MM.1S (cell line): ENCODE data around the gene TERB1.

Experiments used
- DNase-seq: peaks from one replicate; pipeline ENCODE4 v3.0.0-alpha.2; 2015
- H2AFZ ChIP-seq: fragments of 300-600 bp; sonication (generic); 2 replicates; pipeline ENCODE4 v1.6.0; 2016; ENCODE audit warnings: antibody characterized with exemption, low read length
- H3F3A ChIP-seq: fragments of 300-600 bp; sonication (generic); 2 replicates; pipeline ENCODE4 v1.6.1; 2016; ENCODE audit warnings: mild to moderate bottlenecking, antibody characterized with exemption, low read length, moderate library complexity, mixed read lengths; ENCODE audit not compliant: insufficient read depth
- H3K27ac ChIP-seq: fragments of 300-600 bp; sonication (generic); 2 replicates; pipeline ENCODE4 v1.5.1; 2016; ENCODE audit warnings: mild to moderate bottlenecking, low read length
- H3K27me3 ChIP-seq: fragments of 300-600 bp; sonication (generic); replicated peaks from 2 replicates; pipeline ENCODE4 v1.6.0; 2016; ENCODE audit warnings: low read length; ENCODE audit not compliant: insufficient read depth
- H3K36me3 ChIP-seq: fragments of 300-600 bp; sonication (generic); replicated peaks from 2 replicates; pipeline ENCODE4 v1.6.1; 2016; ENCODE audit warnings: mild to moderate bottlenecking, low read length, mixed read lengths; ENCODE audit not compliant: insufficient read depth
- H3K4me1 ChIP-seq: fragments of 300-600 bp; sonication (generic); 2 replicates; pipeline ENCODE4 v1.6.1; 2016; ENCODE audit warnings: low read length, mixed read lengths
- H3K4me2 ChIP-seq: fragments of 300-600 bp; sonication (generic); 2 replicates; pipeline ENCODE4 v1.6.0; 2016; ENCODE audit warnings: low read depth, low read length
- H3K4me3 ChIP-seq: fragments of 300-600 bp; sonication (generic); 2 replicates; pipeline ENCODE4 v1.5.1; 2016; ENCODE audit warnings: low read length, mixed read lengths
- H3K79me2 ChIP-seq: fragments of 300-600 bp; sonication (generic); 2 replicates; pipeline ENCODE4 v1.6.1; 2016; ENCODE audit warnings: mixed run types, low read length, mixed read lengths
- H3K9ac ChIP-seq: fragments of 300-600 bp; sonication (generic); 2 replicates; pipeline ENCODE4 v1.6.1; 2016; ENCODE audit warnings: low read length, mixed read lengths
- H3K9me2 ChIP-seq: fragments of 300-600 bp; sonication (generic); replicated peaks from 2 replicates; pipeline ENCODE4 v1.6.1; 2016; ENCODE audit warnings: mild to moderate bottlenecking, low read length, mixed read lengths; ENCODE audit not compliant: insufficient read depth
- H3K9me3 ChIP-seq: fragments of 300-600 bp; sonication (generic); replicated peaks from 2 replicates; pipeline ENCODE4 v1.6.1; 2016; ENCODE audit warnings: mild to moderate bottlenecking, low read length, mixed read lengths; ENCODE audit not compliant: insufficient read depth
- H4K20me1 ChIP-seq: fragments of 300-600 bp; sonication (generic); 2 replicates; pipeline ENCODE4 v1.6.1; 2016; ENCODE audit warnings: mild to moderate bottlenecking, low read length, moderate library complexity, mixed read lengths; ENCODE audit not compliant: insufficient read depth
- CTCF ChIP-seq: fragments of 300-600 bp; sonication (generic); IDR thresholded peaks from 2 replicates; pipeline ENCODE4 v1.5.1; 2016; ENCODE audit warnings: antibody characterized with exemption, low read length, mixed read lengths
- EZH2 ChIP-seq: fragments of 300-600 bp; sonication (generic); optimal IDR thresholded peaks from 2 replicates; pipeline ENCODE3; 2017; ENCODE audit warnings: low read depth, mild to moderate bottlenecking, antibody characterized with exemption, low read length, mixed read lengths
- EZH2phosphoT487 ChIP-seq: fragments of 300-600 bp; sonication (generic); IDR thresholded peaks from 2 replicates; pipeline ENCODE4 v1.6.1; 2018; ENCODE audit warnings: antibody characterized with exemption, low read length

Gene TERB1

DNA sequence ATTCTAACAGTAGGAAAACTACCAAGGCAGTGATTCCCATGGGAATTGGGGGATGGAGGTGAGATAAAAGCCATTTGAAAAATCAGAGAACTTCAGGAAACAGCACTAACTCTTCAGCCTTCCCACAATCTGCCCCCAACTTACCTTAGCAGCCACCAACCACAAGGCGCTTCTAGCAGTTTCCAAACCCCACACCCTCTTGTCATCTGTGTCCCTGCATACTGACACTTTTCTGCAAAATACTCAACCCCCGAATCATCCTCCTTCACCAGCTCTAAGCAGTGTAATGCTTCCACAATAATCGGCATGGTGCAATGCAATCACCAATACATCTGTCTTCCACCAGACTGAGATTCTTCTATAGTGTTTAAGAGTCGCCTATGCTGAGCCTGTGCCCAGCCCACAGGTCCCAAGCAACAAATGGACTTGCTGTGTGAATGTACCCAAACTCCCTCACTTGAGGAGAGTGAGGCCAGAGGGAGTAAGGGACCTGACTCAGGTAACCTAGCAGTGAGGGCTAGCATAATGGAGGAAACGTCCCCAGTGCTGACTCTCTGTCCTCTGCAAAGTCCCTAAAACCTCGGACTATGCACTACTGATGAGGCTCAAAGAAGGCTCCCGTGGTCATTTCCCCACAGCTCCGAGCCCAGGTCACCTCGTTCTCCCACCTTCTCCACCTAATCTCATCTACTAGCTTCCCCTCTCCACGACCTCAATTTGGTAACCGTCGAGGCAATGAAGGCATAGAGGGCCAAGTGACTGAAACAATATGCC lies 50.9 kb downstream of the TERB1 start:
- Histone ChIP-seq H3K9me2 (no peaks in the 10 kb centered on the region), H3K4me3 (peak overlapping the region; percentile 82), H3K36me3 (peaks cover 6% of the 10 kb centered on the region), H2AFZ (peak overlapping the region; percentile 66), H3K79me2 (peaks cover 52% of the 10 kb centered on the region), H3K9me3 (no peaks in the 10 kb centered on the region), H3K4me2 (peak overlapping the region; percentile 92), H3K27me3 (0 out of 2 replicates have a peak, but pooled peaks cover 6% of the 10 kb centered on the region), H4K20me1 (no peaks in the 10 kb centered on the region), H3F3A (peaks cover 19% of the 10 kb centered on the region; the same call in 1 of the 2 replicates), H3K4me1 (peaks cover 48% of the 10 kb centered on the region), H3K27ac (no peak overlapping the region), H3K9ac (peak overlapping the region; percentile 84)
- DNase-seq: no peak
- TF ChIP-seq EZH2 (no peak), EZH2phosphoT487 (no peak), CTCF (no peak)

- peak; percentile 70 for DNase-seq
- H4K20me1 ChIP-seq: no peaks in the 10 kb centered on the region
- peaks cover 12% of the 10 kb centered on the region for H3K36me3 ChIP-seq
- H3K27ac ChIP-seq: peak overlapping the region; percentile 33; the same call in 1 of the 2 replicates
- H3K27me3 ChIP-seq: no peaks in the 10 kb centered on the region
- no peak overlapping the region for H2AFZ ChIP-seq
- no peaks in the 10 kb centered on the region for H3K9me2 ChIP-seq
- H3F3A ChIP-seq: peaks cover 19% of the 10 kb centered on the region; the same call in 1 of the 2 replicates
- H3K4me3 ChIP-seq: no peak overlapping the region
- peaks cover 80% of the 10 kb centered on the region for H3K79me2 ChIP-seq
- peaks cover 45% of the 10 kb centered on the region for H3K4me1 ChIP-seq
- TF ChIP-seq EZH2: no peak
- TF ChIP-seq EZH2phosphoT487: no peak
- TF ChIP-seq CTCF: no peak
- H3K4me2 ChIP-seq: peak overlapping the region; percentile 20
- H3K9ac ChIP-seq: no peak overlapping the region
- H3K9me3 ChIP-seq: no peaks in the 10 kb centered on the region
Measured at GRCh38 chr16:66746682-66747081, 54.7 kb downstream of the TERB1 start.

DNA sequence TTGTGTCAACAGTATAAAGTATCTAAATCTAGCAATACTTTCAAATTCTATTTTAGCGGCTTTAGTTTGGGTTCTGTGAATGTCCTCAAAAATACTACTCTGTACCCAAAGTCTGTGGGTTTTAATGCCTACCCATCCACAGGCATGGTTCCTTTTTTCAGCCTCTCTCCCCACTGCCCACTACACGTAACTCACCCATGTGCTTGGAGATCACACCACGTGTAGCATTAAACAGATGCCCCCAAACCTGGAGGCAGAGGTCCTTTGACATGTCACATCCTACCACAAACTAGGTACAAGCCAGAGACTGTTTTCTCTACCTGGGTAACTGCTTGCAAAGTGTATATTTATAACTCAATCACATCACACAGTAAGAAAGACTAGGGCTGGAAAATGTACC lies 55.3 kb downstream of the TERB1 start:
- H3K36me3 ChIP-seq: peaks cover 12% of the 10 kb centered on the region
- peaks cover 78% of the 10 kb centered on the region for H3K79me2 ChIP-seq

More for the DNA sequence above, 55.3 kb downstream of the TERB1 start:
- no peaks in the 10 kb centered on the region for H3K9me3 ChIP-seq
- H3F3A ChIP-seq: peaks cover 19% of the 10 kb centered on the region; the same call in 1 of the 2 replicates
- H3K4me1 ChIP-seq: peaks cover 45% of the 10 kb centered on the region
- no peak overlapping the region for H2AFZ ChIP-seq
- peak overlapping the region; percentile 33; the same call in 1 of the 2 replicates for H3K27ac ChIP-seq
- peak overlapping the region; percentile 20; the same call in 1 of the 2 replicates for H3K4me2 ChIP-seq
- no peaks in the 10 kb centered on the region for H3K9me2 ChIP-seq
- H4K20me1 ChIP-seq: no peaks in the 10 kb centered on the region
- no peak overlapping the region for H3K9ac ChIP-seq
- H3K4me3 ChIP-seq: no peak overlapping the region
- TF ChIP-seq EZH2: no peak
- TF ChIP-seq EZH2phosphoT487: no peak
- TF ChIP-seq CTCF: no peak
- H3K27me3 ChIP-seq: no peaks in the 10 kb centered on the region
- DNase-seq: no peak
